Measurements from ENCODE around the gene GPRC5B. TPM values are rescaled to one million over a fixed set of nuclear protein-coding genes. Genes with fewer than 3 reads are reported as not detected.

GPRC5B gene
- total RNA-seq, 3 donors from 2014 or later: 16.3 to 26.6 (median 20.3) TPM

DNA sequence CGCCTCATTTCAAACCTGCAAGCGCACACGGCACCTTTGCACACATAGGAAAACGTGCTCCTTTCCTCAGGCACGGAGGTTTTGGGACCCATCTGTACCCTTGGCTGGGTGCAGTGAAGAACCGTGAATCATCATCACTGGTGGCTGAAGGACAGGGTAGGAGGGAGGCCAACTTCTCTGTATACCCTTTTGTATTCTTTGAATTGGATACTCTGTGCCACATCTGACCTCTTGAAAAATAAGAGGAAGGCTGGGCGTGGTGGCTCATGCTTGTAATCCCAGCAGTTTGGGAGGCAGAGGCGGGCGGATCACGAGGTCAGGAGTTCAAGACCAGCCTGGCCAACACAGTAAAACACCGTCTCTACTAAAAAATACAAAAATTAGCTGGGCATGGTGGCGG lies 11.7 kb downstream of the GPRC5B start:
- intact Hi-C loops (cut with DNase I; ENCODE audit: low total_unique reads): no loop called here
- H3K9me3 ChIP-seq: no peaks in the 10 kb centered on the region
- no peak overlapping the region for H3K27ac ChIP-seq
- DNase-seq (ENCODE audit: low spot score in 2 of 2): no peak
- H3K4me3 ChIP-seq: no peak overlapping the region
- H3K36me3 ChIP-seq: no peaks in the 10 kb centered on the region
- H3K4me1 ChIP-seq: peaks cover 0 to 4% of the 10 kb centered on the region in 2 donors
- no peak for TF ChIP-seq POLR2AphosphoS5 (IDR thresholded peaks at IDR 0.05)
- TF ChIP-seq, protein P1, sequence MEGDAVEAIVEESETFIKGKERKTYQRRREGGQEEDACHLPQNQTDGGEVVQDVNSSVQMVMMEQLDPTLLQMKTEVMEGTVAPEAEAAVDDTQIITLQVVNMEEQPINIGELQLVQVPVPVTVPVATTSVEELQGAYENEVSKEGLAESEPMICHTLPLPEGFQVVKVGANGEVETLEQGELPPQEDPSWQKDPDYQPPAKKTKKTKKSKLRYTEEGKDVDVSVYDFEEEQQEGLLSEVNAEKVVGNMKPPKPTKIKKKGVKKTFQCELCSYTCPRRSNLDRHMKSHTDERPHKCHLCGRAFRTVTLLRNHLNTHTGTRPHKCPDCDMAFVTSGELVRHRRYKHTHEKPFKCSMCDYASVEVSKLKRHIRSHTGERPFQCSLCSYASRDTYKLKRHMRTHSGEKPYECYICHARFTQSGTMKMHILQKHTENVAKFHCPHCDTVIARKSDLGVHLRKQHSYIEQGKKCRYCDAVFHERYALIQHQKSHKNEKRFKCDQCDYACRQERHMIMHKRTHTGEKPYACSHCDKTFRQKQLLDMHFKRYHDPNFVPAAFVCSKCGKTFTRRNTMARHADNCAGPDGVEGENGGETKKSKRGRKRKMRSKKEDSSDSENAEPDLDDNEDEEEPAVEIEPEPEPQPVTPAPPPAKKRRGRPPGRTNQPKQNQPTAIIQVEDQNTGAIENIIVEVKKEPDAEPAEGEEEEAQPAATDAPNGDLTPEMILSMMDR (IDR thresholded peaks at IDR 0.05): no peak
- TF ChIP-seq POLR2A (IDR thresholded peaks at IDR 0.05): no peak
- no peaks in the 10 kb centered on the region for H3K27me3 ChIP-seq

DNA sequence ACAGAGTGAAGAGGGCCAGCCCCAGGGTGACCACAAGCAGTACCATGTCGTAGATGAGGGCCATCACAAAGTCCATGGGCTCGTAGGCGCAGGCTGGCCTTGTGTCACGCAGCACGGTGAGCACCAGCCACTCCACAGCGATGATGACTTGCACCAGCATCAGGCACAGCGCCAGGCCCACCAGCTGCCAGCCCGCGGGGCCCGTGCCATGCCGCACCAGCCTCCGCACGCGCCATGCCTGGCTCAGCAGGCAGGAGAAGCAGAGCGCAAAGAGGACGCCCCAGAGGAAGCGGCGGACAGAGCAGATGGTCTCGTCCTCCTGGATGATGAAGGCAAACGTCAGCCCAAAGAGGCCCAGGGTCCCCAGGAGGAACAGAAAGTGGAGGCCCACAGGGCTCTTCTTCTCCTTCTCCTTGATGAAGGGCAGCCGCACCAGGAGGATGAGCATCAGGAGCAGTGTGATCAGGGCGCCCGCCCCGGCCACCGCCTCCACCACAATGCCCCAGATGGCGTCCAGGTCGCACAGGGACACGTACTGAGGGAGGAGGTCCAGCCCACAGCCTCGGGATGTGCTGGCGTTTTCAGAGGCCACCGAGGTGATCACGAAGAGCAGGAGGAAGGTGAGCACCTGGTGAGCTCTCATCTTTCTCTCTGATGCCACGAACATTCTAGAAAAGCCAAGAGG lies 12.3 kb downstream of the GPRC5B start:
- H3K27ac ChIP-seq: no peak overlapping the region
- no peaks in the 10 kb centered on the region for H3K9me3 ChIP-seq
- DNase-seq (ENCODE audit: low spot score in 2 of 2): no peak
- no peaks in the 10 kb centered on the region for H3K36me3 ChIP-seq
- no peak overlapping the region for H3K4me3 ChIP-seq
- intact Hi-C loops (cut with DNase I; ENCODE audit: low total_unique reads): no loop called here
- TF ChIP-seq POLR2A (IDR thresholded peaks at IDR 0.05) (no peak), POLR2AphosphoS5 (IDR thresholded peaks at IDR 0.05) (no peak)
- TF ChIP-seq, protein P1 (IDR thresholded peaks at IDR 0.05): no peak
- peaks cover 0 to 4% of the 10 kb centered on the region in 2 donors for H3K4me1 ChIP-seq
- no peaks in the 10 kb centered on the region for H3K27me3 ChIP-seq

DNA sequence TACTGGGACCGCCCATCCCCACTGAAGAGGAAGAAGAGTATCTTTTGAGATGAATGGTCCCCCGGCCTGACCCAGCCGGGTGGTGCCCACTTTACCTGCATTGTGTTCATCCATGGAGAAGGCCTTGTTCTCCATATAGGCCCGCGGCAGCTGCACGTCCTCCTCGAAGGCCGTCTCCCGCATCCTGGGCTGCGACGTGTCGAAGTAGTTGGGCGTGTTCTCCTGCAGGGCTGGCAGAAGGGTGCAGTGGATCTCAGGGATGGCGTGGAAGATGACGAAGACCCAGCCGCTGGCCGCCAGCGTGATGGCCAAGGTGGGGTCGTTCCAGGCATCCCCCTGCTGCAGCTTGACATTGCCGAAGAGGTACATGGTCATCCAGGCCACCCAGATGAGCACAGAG lies 12.9 kb downstream of the GPRC5B start:
- TF ChIP-seq POLR2A (IDR thresholded peaks at IDR 0.05): no peak
- TF ChIP-seq, protein P1 (IDR thresholded peaks at IDR 0.05): no peak
- no peak for TF ChIP-seq POLR2AphosphoS5 (IDR thresholded peaks at IDR 0.05)
- H3K27me3 ChIP-seq: no peaks in the 10 kb centered on the region
- intact Hi-C loops (cut with DNase I; ENCODE audit: low total_unique reads): no loop called here

DNA sequence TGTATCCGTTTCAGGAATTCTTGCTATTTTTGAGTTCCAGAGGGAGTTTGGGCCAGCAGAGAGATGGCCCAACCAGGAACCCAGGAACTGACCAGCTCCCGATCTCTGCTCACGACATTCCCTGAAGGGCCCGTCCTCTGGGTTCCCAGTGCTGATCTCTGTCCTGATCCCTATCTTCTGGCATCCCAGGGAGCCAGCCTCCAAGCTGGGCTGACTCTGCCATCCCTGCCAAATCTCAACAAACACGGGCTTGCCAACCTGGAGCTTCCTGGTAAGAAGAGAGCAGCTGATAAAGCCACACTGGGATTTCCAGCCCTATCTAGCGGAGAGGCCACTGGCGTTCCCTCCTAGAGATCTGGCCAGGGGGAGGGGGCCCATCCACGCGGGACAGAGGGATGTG lies 16.2 kb downstream of the GPRC5B start:
- no peak for DNase-seq (ENCODE audit: low spot score in 2 of 2)
- Histone ChIP-seq H3K27me3 (no peaks in the 10 kb centered on the region), H3K27ac (peak overlapping the region; percentile 55 to 66), H3K36me3 (no peaks in the 10 kb centered on the region), H3K4me3 (no peak overlapping the region), H3K4me1 (no peaks in the 10 kb centered on the region), H3K9me3 (no peaks in the 10 kb centered on the region)
- TF ChIP-seq, protein P1 (IDR thresholded peaks at IDR 0.05): no peak
- no peak for TF ChIP-seq POLR2AphosphoS5 (IDR thresholded peaks at IDR 0.05)
- TF ChIP-seq POLR2A (IDR thresholded peaks at IDR 0.05): no peak
- intact Hi-C loops (cut with DNase I; ENCODE audit: low total_unique reads): no loop called here

More for the DNA sequence above, 12.9 kb downstream of the GPRC5B start:
- Histone ChIP-seq H3K36me3 (no peaks in the 10 kb centered on the region), H3K4me3 (no peak overlapping the region), H3K4me1 (peaks cover 0 to 4% of the 10 kb centered on the region in 2 donors), H3K27ac (no peak overlapping the region), H3K9me3 (no peaks in the 10 kb centered on the region)
- no peak for DNase-seq (ENCODE audit: low spot score in 2 of 2)

DNA sequence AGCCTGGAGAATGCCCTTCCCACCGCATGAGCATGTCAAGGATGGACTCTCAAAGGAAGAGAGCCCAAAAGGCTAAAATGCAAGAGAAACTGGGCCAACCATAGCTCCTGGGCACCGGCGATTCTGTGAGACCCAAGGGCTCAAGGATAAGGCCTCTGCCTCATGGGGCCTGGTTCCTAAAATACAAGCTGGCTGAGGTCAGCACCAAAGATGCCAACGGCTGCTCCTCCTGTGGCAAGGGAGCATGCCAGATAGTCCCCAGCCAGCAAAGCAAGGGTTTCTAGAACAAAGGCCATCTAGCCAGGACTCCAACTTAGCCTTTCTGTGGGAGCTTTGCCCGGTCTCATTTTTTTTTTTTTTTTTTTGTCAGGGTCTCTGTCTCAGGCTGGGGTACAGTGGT lies 20.1 kb downstream of the GPRC5B start:
- no peaks in the 10 kb centered on the region for H3K4me1 ChIP-seq
- no peaks in the 10 kb centered on the region for H3K36me3 ChIP-seq
- intact Hi-C loops (cut with DNase I; ENCODE audit: low total_unique reads): no loop called here
- DNase-seq (ENCODE audit: low spot score in 2 of 2): no peak
- H3K4me3 ChIP-seq: no peak overlapping the region
- no peaks in the 10 kb centered on the region for H3K9me3 ChIP-seq
- TF ChIP-seq POLR2A (IDR thresholded peaks at IDR 0.05) (no peak), POLR2AphosphoS5 (IDR thresholded peaks at IDR 0.05) (no peak)
- TF ChIP-seq, protein P1 (IDR thresholded peaks at IDR 0.05): no peak
- no peak overlapping the region for H3K27ac ChIP-seq
- H3K27me3 ChIP-seq: no peaks in the 10 kb centered on the region
